Heart left ventricle (tissue), 16 donors: ENCODE measurements around the gene NAGPA. TPM values are rescaled to one million over a fixed set of nuclear protein-coding genes. Genes with fewer than 3 reads are reported as not detected.
A peak's percentile ranks its signal among the peaks of the same experiment; 100 is the strongest.

Experiments used
- ATAC-seq, 4 donors: fragments of 200-7000 bp; cut with Tn5 transposase; one replicate each; pipeline ENCODE4 v1.9.1; 2020 to 2022; ENCODE audit warnings: moderate library complexity in 4 of 4, mild to moderate bottlenecking in 3 of 4, moderate number of reproducible peaks in 1 of 4
- DNase-seq, 5 donors: peaks; one replicate each; pipeline ENCODE4 v3.0.0-alpha.2; 2020
- H3K27ac ChIP-seq, 12 donors: fragments of 200-600 bp; sonication (generic) in 4 of 12; one replicate each; pipeline versions ENCODE4 v1.5.0 to v1.8.0; 2016 to 2022; ENCODE audit warnings: mild to moderate bottlenecking in 2 of 12
- H3K27me3 ChIP-seq, 9 donors: fragments of 200-600 bp; sonication (generic) in 2 of 9; one replicate each; pipeline versions ENCODE4 v1.5.1 to v1.8.0; 2016 to 2022; ENCODE audit warnings: mild to moderate bottlenecking in 3 of 9
- H3K36me3 ChIP-seq, 9 donors: fragments of 200-600 bp; sonication (generic) in 2 of 9; one replicate each; pipeline versions ENCODE4 v1.5.0 to v1.8.0; 2018 to 2022; ENCODE audit warnings: mild to moderate bottlenecking in 2 of 9
- H3K4me1 ChIP-seq, 12 donors: fragments of 200-600 bp; sonication (generic) in 4 of 12; one replicate each; pipeline versions ENCODE4 v1.5.0 to v1.8.0; 2016 to 2022; ENCODE audit warnings: mild to moderate bottlenecking in 3 of 12
- H3K4me3 ChIP-seq, 12 donors: fragments of 200-600 bp; sonication (generic) in 4 of 12; one replicate each; pipeline versions ENCODE4 v1.5.0 to v1.8.0; 2017 to 2022; ENCODE audit warnings: mild to moderate bottlenecking in 9 of 12, moderate library complexity in 4 of 12
- H3K9me3 ChIP-seq, 12 donors: fragments of 200-600 bp; sonication (generic) in 4 of 12; one replicate each; pipeline versions ENCODE4 v1.5.0 to v1.8.0; 2016 to 2022; ENCODE audit warnings: mild to moderate bottlenecking in 1 of 12
- CTCF ChIP-seq, 12 donors: fragments of 200-600 bp; sonication (generic) in 4 of 12; IDR thresholded peaks; one replicate each; pipeline versions ENCODE4 v1.5.0 to v1.8.0; 2018 to 2022; ENCODE audit warnings: antibody characterized with exemption in 12 of 12, mild to moderate bottlenecking in 5 of 12
- POLR2A ChIP-seq, 2 donors: fragments of 450-650 bp; IDR thresholded peaks; one replicate each; pipeline ENCODE4 v1.6.1; 2017; ENCODE audit warnings: antibody characterized with exemption in 2 of 2, mild to moderate bottlenecking in 2 of 2, moderate library complexity in 2 of 2
- WGBS, 4 donors: extraction: QIAGEN DNeasy Blood & Tissue Kit in 2 of 4; methylation state at CpG; one replicate each; pipeline versions ENCODE4 v1.1.5 to v1.1.7; 2013 to 2018; 5-methylcytosine and 5-hydroxymethylcytosine counted together
- intact Hi-C, 10 donors: fragments of 100-400 bp; cut with DNase I; formaldehyde crosslinking; loops; one replicate each; pipeline versions ENCODE4 v1.11.1 to v1.14.2; 2022
- polyA plus RNA-seq, 2 donors: library from polyadenylated mRNA; stranded (reverse); fragments of 200-250 nt; gene quantifications; one replicate each; pipeline ENCODE4 v1.2.3, GENCODE V29; 2013
- total RNA-seq, 9 donors: library from RNA; depleted of rRNA in 2 of 9; stranded (reverse); fragments of >200 nt in 2 of 9; fragmentation: NEBNext Ultra II Directional in 3 of 9; extraction: Animal tissue kit (Norgen Biotek cat#: 25700) in 3 of 9; gene quantifications; one replicate each; pipeline versions ENCODE4 v1.1.0 to v1.2.4, GENCODE V29; 2016 to 2023
- donor health status: ischemic (EF 13 %, LVEDD 7.1; RV severe dilation, severe dysfunction).
- donor health status: healthy with polysubstance abuse.
- donor health status: DM: no; HTN: yes; CAD: no.
- donor health status: DM: no; HTN: no; CAD: no.
- donor health status: ischemic (EF 25% LVEDD 6.9; RV normal size, moderate dysfunction).
- donor health status: ischemic (EF 25% LVEDD 5.7; RV mildly dilated, moderate dysfunction).
- donor health status: healthy.
- donor health status: DM: yes; HTN: yes; CAD: no.
- donor health status: ischemic (EF 35%, LVEDD 5.7; RV mildly dilated, moderate dysfunction).
- donor health status: nonischemic (EF 11% LVEDD 7.7; RV severe dilation, severe dysfunction).
- donor health status: DM: yes; HTN: yes; CAD: no.
- donor health status: PGD.
- donor health status: ischemic (EF 29% LVEDD 5.4; RV normal size, mild dysfunction).
- donor health status: nonischemic (EF 23%, LVEDD 6.1; RV moderate dilation, normal function).

NAGPA gene
- total and polyA plus RNA-seq, 11 donors = 3.8 to 14.6 (median 7.8) TPM

GRCh38 chr16:5007256-5007655 lies 26.5 kb downstream of the NAGPA start:
- no peaks in the 10 kb centered on the region for H3K9me3 ChIP-seq
- H3K27me3 ChIP-seq = no peaks in the 10 kb centered on the region
- peaks cover 0 to 14% (median 0%) of the 10 kb centered on the region in 9 donors for H3K36me3 ChIP-seq
- no peak for ATAC-seq
- no peak overlapping the region for H3K27ac ChIP-seq
- intact Hi-C loops = no loop called here
- DNase-seq = no peak
- H3K4me3 ChIP-seq = no peak overlapping the region
- H3K4me1 ChIP-seq = peaks cover 0 to 16% (median 0%) of the 10 kb centered on the region in 12 donors
- 83 to 89% (median 85%) methylated on average over 10 of the region's 10 CpGs for WGBS, 4 donors
- TF ChIP-seq POLR2A (IDR thresholded peaks at IDR 0.05) (no peak), CTCF (IDR thresholded peaks at IDR 0.05) (no peak)

- TF ChIP-seq CTCF (IDR thresholded peaks at IDR 0.05) = no peak
- TF ChIP-seq POLR2A (IDR thresholded peaks at IDR 0.05) = no peak
- 62 to 75% (median 67%) methylated on average over 18 to 22 of the region's 22 CpGs for WGBS, 4 donors
- H3K27me3 ChIP-seq = no peaks in the 10 kb centered on the region
- no peak for ATAC-seq
- peaks cover 0 to 16% (median 0%) of the 10 kb centered on the region in 12 donors for H3K4me1 ChIP-seq
- intact Hi-C loops = no loop called here
- H3K4me3 ChIP-seq = no peak overlapping the region
- H3K36me3 ChIP-seq = peaks cover 0 to 14% (median 0%) of the 10 kb centered on the region in 9 donors
- DNase-seq = no peak
- peak overlapping the region in 2 of 12 donors; percentile 9 to 41 for H3K27ac ChIP-seq
- H3K9me3 ChIP-seq = no peaks in the 10 kb centered on the region
Observed at GRCh38 chr16:5006348-5007193, 27.2 kb downstream of the NAGPA start.

GRCh38 chr16:5005916-5006315 lies 27.8 kb downstream of the NAGPA start:
- H3K27ac ChIP-seq = peak overlapping the region in 2 of 12 donors; percentile 9 to 41
- TF ChIP-seq POLR2A (IDR thresholded peaks at IDR 0.05) (no peak), CTCF (IDR thresholded peaks at IDR 0.05) (no peak)

GRCh38 chr16:5004311-5004710 lies 29.4 kb downstream of the NAGPA start:
- peaks cover 0 to 16% (median 0%) of the 10 kb centered on the region in 12 donors for H3K4me1 ChIP-seq
- TF ChIP-seq POLR2A (IDR thresholded peaks at IDR 0.05) (no peak), CTCF (IDR thresholded peaks at IDR 0.05) (no peak)
- no peaks in the 10 kb centered on the region for H3K9me3 ChIP-seq
- H3K27ac ChIP-seq = peak overlapping the region in 2 of 12 donors; percentile 85 to 88
- H3K27me3 ChIP-seq = no peaks in the 10 kb centered on the region
- peak in 2 of 4 donors; percentile 17 to 27 for ATAC-seq
- H3K4me3 ChIP-seq = peak overlapping the region in 6 of 12 donors; percentile 14 to 49 (median 36)
- 48 to 57% (median 52%) methylated on average over 4 to 5 of the region's 5 CpGs for WGBS, 4 donors
- peak in 1 of 5 donors; percentile 42 for DNase-seq
- intact Hi-C loops = no loop called here
- peaks cover 0 to 11% (median 0%) of the 10 kb centered on the region in 9 donors for H3K36me3 ChIP-seq

More at GRCh38 chr16:5005916-5006315, 27.8 kb downstream of the NAGPA start:
- Histone ChIP-seq H3K4me1 (peaks cover 0 to 16% (median 0%) of the 10 kb centered on the region in 12 donors), H3K36me3 (peaks cover 0 to 14% (median 0%) of the 10 kb centered on the region in 9 donors), H3K9me3 (no peaks in the 10 kb centered on the region), H3K27me3 (no peaks in the 10 kb centered on the region), H3K4me3 (no peak overlapping the region)
- 63 to 93% (median 75%) methylated on average over 4 of the region's 4 CpGs for WGBS, 4 donors
- ATAC-seq = no peak
- intact Hi-C loops = no loop called here
- no peak for DNase-seq
